SU-DHL-6 (cell line): ENCODE measurements around the gene BMPR1B.

Experiments used
- H2AFZ ChIP-seq: fragments of 200-600 bp; sonication (generic); 2 replicates; pipeline ENCODE4 v1.6.1; 2014; ENCODE audit warnings: low read depth, mild to moderate bottlenecking, moderate library complexity, mixed read lengths, antibody characterized with exemption, low read length; ENCODE audit not compliant: severe bottlenecking
- H3F3A ChIP-seq: fragments of 200-600 bp; shearing (Covaris generic); 2 replicates; pipeline ENCODE4 v1.6.0; 2016; ENCODE audit warnings: antibody characterized with exemption, mild to moderate bottlenecking; ENCODE audit not compliant: insufficient read depth
- H3K27ac ChIP-seq: fragments of 200-600 bp; sonication (generic); 2 replicates; pipeline ENCODE4 v1.5.1; 2016; ENCODE audit warnings: low read depth, mild to moderate bottlenecking, low read length, moderate library complexity, mixed read lengths
- H3K27me3 ChIP-seq: fragments of 200-600 bp; sonication (generic), shearing (Covaris generic); 2 replicates; pipeline ENCODE4 v1.6.0; 2014; ENCODE audit warnings: mild to moderate bottlenecking, low read length
- H3K36me3 ChIP-seq: fragments of 200-600 bp; sonication (generic); 2 replicates; pipeline ENCODE4 v1.6.1; 2014; ENCODE audit warnings: mild to moderate bottlenecking, low read length, mixed read lengths
- H3K4me2 ChIP-seq: fragments of 300-600, 200-600 bp; shearing (Covaris generic), sonication (generic); 2 replicates; pipeline ENCODE4 v1.6.0; 2014; ENCODE audit warnings: low read length, low read depth, mild to moderate bottlenecking; ENCODE audit not compliant: poor library complexity, severe bottlenecking
- H3K4me3 ChIP-seq: fragments of 200-600 bp; sonication (generic); 2 replicates; pipeline ENCODE4 v1.5.1; 2014; ENCODE audit warnings: antibody characterized with exemption, low read length, mild to moderate bottlenecking, mixed read lengths; ENCODE audit not compliant: insufficient read depth, poor library complexity, severe bottlenecking
- H3K79me2 ChIP-seq: fragments of 200-600 bp; sonication (generic); 2 replicates; pipeline ENCODE4 v1.6.1; 2014; ENCODE audit warnings: mild to moderate bottlenecking, low read length, moderate library complexity; ENCODE audit not compliant: insufficient read depth
- H3K9ac ChIP-seq: fragments of 200-600 bp; sonication (generic); 2 replicates; pipeline ENCODE4 v1.7.0; 2014; ENCODE audit warnings: mild to moderate bottlenecking, low read length
- H3K9me2 ChIP-seq: fragments of 200-600 bp; sonication (generic); replicated peaks from 2 replicates; pipeline ENCODE4 v1.6.1; 2014; ENCODE audit warnings: low read length; ENCODE audit not compliant: insufficient read depth
- H3K9me3 ChIP-seq: fragments of 200-600 bp; sonication (generic); 2 replicates; pipeline ENCODE4 v1.6.1; 2014; ENCODE audit warnings: low read length, mixed read lengths; ENCODE audit not compliant: insufficient read depth
- H4K20me1 ChIP-seq: fragments of 200-600 bp; sonication (generic); 2 replicates; pipeline ENCODE4 v1.6.1; 2014; ENCODE audit warnings: low read depth, mild to moderate bottlenecking, antibody characterized with exemption, low read length, moderate library complexity, mixed read lengths
- EZH2phosphoT487 ChIP-seq: fragments of 200-600 bp; sonication (generic), shearing (Covaris generic); conservative IDR thresholded peaks from 2 replicates; pipeline ENCODE4 v1.6.1; 2018; ENCODE audit warnings: mild to moderate bottlenecking, antibody characterized with exemption, low read length, moderate library complexity, mixed read lengths
- TF ChIP-seq, protein P1 (sequence below): fragments of 200-600 bp; sonication (generic); IDR thresholded peaks from one replicate; pipeline ENCODE4 v1.5.1; 2017; ENCODE audit warnings: antibody characterized with exemption, mild to moderate bottlenecking, low read length, moderate library complexity; ENCODE audit not compliant: insufficient read depth, poor library complexity, severe bottlenecking

BMPR1B gene

DNA sequence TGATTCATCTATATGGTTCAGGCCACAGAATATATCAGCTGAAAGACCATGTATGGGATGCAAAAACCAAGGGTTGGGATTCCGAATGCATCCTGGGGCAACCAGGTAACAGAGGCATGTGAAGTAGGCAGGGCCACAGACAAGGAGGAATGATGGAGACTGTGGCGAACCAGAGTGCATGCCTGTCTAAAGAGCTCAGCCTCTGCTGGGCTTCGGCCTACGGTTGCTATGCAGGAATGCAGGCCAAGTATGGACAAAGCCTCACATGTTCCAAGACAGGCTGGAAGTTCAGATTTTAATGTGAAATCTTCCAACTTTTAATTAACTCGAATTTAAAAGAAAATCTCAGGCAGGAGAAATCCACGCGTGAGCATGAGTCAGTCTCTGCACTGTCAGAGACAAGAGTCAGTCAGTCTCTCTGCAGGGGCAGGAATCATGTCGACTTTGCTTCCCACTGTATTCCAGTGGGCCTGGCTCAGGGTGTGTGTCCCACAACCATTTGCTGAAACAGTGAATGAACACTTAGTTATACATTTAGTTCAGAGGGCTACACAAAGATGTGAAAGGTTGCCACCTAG lies 446.6 kb downstream of the BMPR1B start:
- no peak overlapping the region for H2AFZ ChIP-seq
- no peaks in the 10 kb centered on the region for H3K79me2 ChIP-seq
- H3K4me2 ChIP-seq = no peak overlapping the region
- H3K9me3 ChIP-seq = no peaks in the 10 kb centered on the region
- no peak overlapping the region for H3K4me3 ChIP-seq
- H3K36me3 ChIP-seq = no peaks in the 10 kb centered on the region
- no peaks in the 10 kb centered on the region for H3F3A ChIP-seq
- TF ChIP-seq, protein P1, sequence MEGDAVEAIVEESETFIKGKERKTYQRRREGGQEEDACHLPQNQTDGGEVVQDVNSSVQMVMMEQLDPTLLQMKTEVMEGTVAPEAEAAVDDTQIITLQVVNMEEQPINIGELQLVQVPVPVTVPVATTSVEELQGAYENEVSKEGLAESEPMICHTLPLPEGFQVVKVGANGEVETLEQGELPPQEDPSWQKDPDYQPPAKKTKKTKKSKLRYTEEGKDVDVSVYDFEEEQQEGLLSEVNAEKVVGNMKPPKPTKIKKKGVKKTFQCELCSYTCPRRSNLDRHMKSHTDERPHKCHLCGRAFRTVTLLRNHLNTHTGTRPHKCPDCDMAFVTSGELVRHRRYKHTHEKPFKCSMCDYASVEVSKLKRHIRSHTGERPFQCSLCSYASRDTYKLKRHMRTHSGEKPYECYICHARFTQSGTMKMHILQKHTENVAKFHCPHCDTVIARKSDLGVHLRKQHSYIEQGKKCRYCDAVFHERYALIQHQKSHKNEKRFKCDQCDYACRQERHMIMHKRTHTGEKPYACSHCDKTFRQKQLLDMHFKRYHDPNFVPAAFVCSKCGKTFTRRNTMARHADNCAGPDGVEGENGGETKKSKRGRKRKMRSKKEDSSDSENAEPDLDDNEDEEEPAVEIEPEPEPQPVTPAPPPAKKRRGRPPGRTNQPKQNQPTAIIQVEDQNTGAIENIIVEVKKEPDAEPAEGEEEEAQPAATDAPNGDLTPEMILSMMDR = no peak
- TF ChIP-seq EZH2phosphoT487 = no peak
- H3K27ac ChIP-seq = no peak overlapping the region
- no peaks in the 10 kb centered on the region for H3K27me3 ChIP-seq
- no peaks in the 10 kb centered on the region for H4K20me1 ChIP-seq
- no peak overlapping the region for H3K9ac ChIP-seq
- H3K9me2 ChIP-seq = no peaks in the 10 kb centered on the region

DNA sequence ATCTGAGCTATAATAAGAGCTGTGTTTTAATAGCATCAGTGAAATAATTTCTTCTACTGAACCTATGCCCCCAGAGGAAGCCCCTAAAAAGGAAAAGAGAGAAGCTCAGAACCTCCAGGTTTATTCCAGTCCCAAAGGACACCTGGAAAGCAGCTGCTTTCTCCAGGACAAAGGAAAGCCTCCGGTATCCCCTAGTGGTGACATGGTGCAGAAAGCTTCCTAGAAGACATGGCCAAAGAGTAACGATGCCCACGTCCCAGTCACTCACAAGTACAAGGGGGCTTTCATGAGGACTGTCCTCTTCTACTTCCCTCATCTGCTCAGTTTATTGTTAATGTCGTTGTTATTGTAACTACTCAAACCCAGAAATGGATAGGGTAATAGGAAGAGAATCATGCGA lies 447.1 kb downstream of the BMPR1B start:
- H3K36me3 ChIP-seq = no peaks in the 10 kb centered on the region
- H3K4me2 ChIP-seq = no peak overlapping the region
- H2AFZ ChIP-seq = no peak overlapping the region
- H3K9me3 ChIP-seq = no peaks in the 10 kb centered on the region
- no peaks in the 10 kb centered on the region for H4K20me1 ChIP-seq
- TF ChIP-seq, protein P1 = no peak
- TF ChIP-seq EZH2phosphoT487 = no peak
- H3K9me2 ChIP-seq = no peaks in the 10 kb centered on the region
- H3K27ac ChIP-seq = no peak overlapping the region
- no peaks in the 10 kb centered on the region for H3F3A ChIP-seq
- no peak overlapping the region for H3K9ac ChIP-seq
- no peaks in the 10 kb centered on the region for H3K79me2 ChIP-seq
- H3K4me3 ChIP-seq = no peak overlapping the region
- no peaks in the 10 kb centered on the region for H3K27me3 ChIP-seq
